ENCODE results near the gene FASTKD3.

The FASTKD3 gene

GRCh38 chr5:7857361-7857760 is 11.5 kb downstream of the FASTKD3 start:
- H4K5ac ChIP-seq (ENCODE audit: low read length): no peak overlapping the region
- no peak overlapping the region for H2BK5ac ChIP-seq (ENCODE audit: low read length)
- H3K79me2 ChIP-seq (ENCODE audit: control insufficient read depth, insufficient read depth, low read length): no peaks in the 10 kb centered on the region
- no peak overlapping the region for H3K56ac ChIP-seq (ENCODE audit: low read length)
- DNase-seq: no peak
- H3K4me2 ChIP-seq (ENCODE audit: low read length): no peak overlapping the region
- no peak overlapping the region for H2BK120ac ChIP-seq (ENCODE audit: low read depth, low read length)
- H3K18ac ChIP-seq (ENCODE audit: low read length): no peak overlapping the region
- no peak overlapping the region for H3K4me3 ChIP-seq (ENCODE audit: low read length)
- H3K4ac ChIP-seq (ENCODE audit: low read depth, low read length): no peak overlapping the region
- H2AK5ac ChIP-seq (ENCODE audit: low read length): no peak overlapping the region
- H3K23ac ChIP-seq (ENCODE audit: low read length): no peak overlapping the region
- H3K9ac ChIP-seq (ENCODE audit: low read length): no peak overlapping the region
- H3K36me3 ChIP-seq (ENCODE audit: control insufficient read depth, insufficient read depth, low read length): no peaks in the 10 kb centered on the region
- no peaks in the 10 kb centered on the region for H3K27me3 ChIP-seq (ENCODE audit: insufficient read depth, low read length, poor library complexity)
- WGBS (ENCODE audit: extremely low coverage, insufficient coverage, low lambda C conversion rate): no CpG with 5 or more reads among the region's 5 CpGs
- H4K8ac ChIP-seq (ENCODE audit: low read depth, low read length): no peak overlapping the region
- H3K4me1 ChIP-seq (ENCODE audit: control insufficient read depth, low read depth, low read length): no peaks in the 10 kb centered on the region
- no peak overlapping the region for H3K27ac ChIP-seq (ENCODE audit: low read depth, low read length)
- H3K79me1 ChIP-seq (ENCODE audit: low read length): no peaks in the 10 kb centered on the region
- H2BK15ac ChIP-seq (replicated peaks; ENCODE audit: low read depth): no peak overlapping the region

GRCh38 chr5:7856855-7857254 is 12.0 kb downstream of the FASTKD3 start:
- no CpG with 5 or more reads among the region's 2 CpGs for WGBS (ENCODE audit: extremely low coverage, insufficient coverage, low lambda C conversion rate)
- H3K4ac ChIP-seq (ENCODE audit: low read depth, low read length): no peak overlapping the region
- H2BK15ac ChIP-seq (replicated peaks; ENCODE audit: low read depth): no peak overlapping the region

DNA sequence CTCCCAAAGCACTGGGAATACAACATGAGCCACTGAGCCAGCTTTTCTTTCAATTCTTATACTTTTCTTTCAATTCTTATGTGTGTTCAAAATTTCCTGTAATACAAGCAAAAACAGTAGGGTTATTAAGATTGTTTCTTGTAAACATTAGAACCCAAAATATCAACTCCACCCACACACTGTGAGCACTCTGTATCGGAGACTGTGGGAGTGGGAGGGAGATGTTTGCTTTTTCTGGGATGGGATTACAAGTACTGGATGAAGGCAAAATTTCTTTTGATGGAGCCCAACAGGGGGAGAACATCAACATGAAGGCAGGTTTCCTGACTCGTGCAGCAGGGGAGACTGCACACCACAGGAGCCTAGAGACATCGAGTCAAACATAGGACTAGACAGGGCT is 13.2 kb downstream of the FASTKD3 start:
- no CpG with 5 or more reads among the region's 3 CpGs for WGBS (ENCODE audit: extremely low coverage, insufficient coverage, low lambda C conversion rate)
- no peak for DNase-seq
- no peak overlapping the region for H3K27ac ChIP-seq (ENCODE audit: low read depth, low read length)
- no peak overlapping the region for H3K18ac ChIP-seq (ENCODE audit: low read length)
- H3K4me1 ChIP-seq (ENCODE audit: control insufficient read depth, low read depth, low read length): no peaks in the 10 kb centered on the region
- H4K5ac ChIP-seq (ENCODE audit: low read length): no peak overlapping the region
- H3K56ac ChIP-seq (ENCODE audit: low read length): no peak overlapping the region
- no peaks in the 10 kb centered on the region for H3K27me3 ChIP-seq (ENCODE audit: insufficient read depth, low read length, poor library complexity)
- H4K8ac ChIP-seq (ENCODE audit: low read depth, low read length): no peak overlapping the region
- H3K9ac ChIP-seq (ENCODE audit: low read length): no peak overlapping the region
- H2BK5ac ChIP-seq (ENCODE audit: low read length): no peak overlapping the region
- H3K4me3 ChIP-seq (ENCODE audit: low read length): no peak overlapping the region
- H2AK5ac ChIP-seq (ENCODE audit: low read length): no peak overlapping the region
- H2BK120ac ChIP-seq (ENCODE audit: low read depth, low read length): no peak overlapping the region
- no peak overlapping the region for H3K4me2 ChIP-seq (ENCODE audit: low read length)
- no peaks in the 10 kb centered on the region for H3K36me3 ChIP-seq (ENCODE audit: control insufficient read depth, insufficient read depth, low read length)
- no peak overlapping the region for H3K4ac ChIP-seq (ENCODE audit: low read depth, low read length)
- H3K23ac ChIP-seq (ENCODE audit: low read length): no peak overlapping the region
- no peaks in the 10 kb centered on the region for H3K79me1 ChIP-seq (ENCODE audit: low read length)
- no peak overlapping the region for H2BK15ac ChIP-seq (replicated peaks; ENCODE audit: low read depth)
- no peaks in the 10 kb centered on the region for H3K79me2 ChIP-seq (ENCODE audit: control insufficient read depth, insufficient read depth, low read length)

More at GRCh38 chr5:7856855-7857254, 12.0 kb downstream of the FASTKD3 start:
- Histone ChIP-seq H3K18ac (ENCODE audit: low read length) (no peak overlapping the region), H3K79me1 (ENCODE audit: low read length) (no peaks in the 10 kb centered on the region), H3K27ac (ENCODE audit: low read depth, low read length) (no peak overlapping the region), H4K5ac (ENCODE audit: low read length) (no peak overlapping the region), H3K4me1 (ENCODE audit: control insufficient read depth, low read depth, low read length) (no peaks in the 10 kb centered on the region), H3K9ac (ENCODE audit: low read length) (no peak overlapping the region), H3K23ac (ENCODE audit: low read length) (no peak overlapping the region), H3K27me3 (ENCODE audit: insufficient read depth, low read length, poor library complexity) (no peaks in the 10 kb centered on the region), H2AK5ac (ENCODE audit: low read length) (no peak overlapping the region), H2BK5ac (ENCODE audit: low read length) (no peak overlapping the region), H3K36me3 (ENCODE audit: control insufficient read depth, insufficient read depth, low read length) (no peaks in the 10 kb centered on the region), H3K79me2 (ENCODE audit: control insufficient read depth, insufficient read depth, low read length) (no peaks in the 10 kb centered on the region), H3K4me3 (ENCODE audit: low read length) (no peak overlapping the region), H3K56ac (ENCODE audit: low read length) (no peak overlapping the region), H3K4me2 (ENCODE audit: low read length) (no peak overlapping the region), H4K8ac (ENCODE audit: low read depth, low read length) (no peak overlapping the region), H2BK120ac (ENCODE audit: low read depth, low read length) (no peak overlapping the region)
- peak; percentile 77 for DNase-seq

GRCh38 chr5:7852988-7853387 is 15.8 kb downstream of the FASTKD3 start:
- H2AK5ac ChIP-seq (ENCODE audit: low read length): no peak overlapping the region
- DNase-seq: peak; percentile 52
- H3K4me1 ChIP-seq (ENCODE audit: control insufficient read depth, low read depth, low read length): no peaks in the 10 kb centered on the region
- H3K18ac ChIP-seq (ENCODE audit: low read length): no peak overlapping the region
- no peaks in the 10 kb centered on the region for H3K79me2 ChIP-seq (ENCODE audit: control insufficient read depth, insufficient read depth, low read length)
- no peak overlapping the region for H3K27ac ChIP-seq (ENCODE audit: low read depth, low read length)
- H3K23ac ChIP-seq (ENCODE audit: low read length): no peak overlapping the region
- WGBS (ENCODE audit: extremely low coverage, insufficient coverage, low lambda C conversion rate): no CpG with 5 or more reads among the region's 2 CpGs
- H4K5ac ChIP-seq (ENCODE audit: low read length): no peak overlapping the region
- no peak overlapping the region for H3K9ac ChIP-seq (ENCODE audit: low read length)
- H2BK120ac ChIP-seq (ENCODE audit: low read depth, low read length): no peak overlapping the region
- H3K56ac ChIP-seq (ENCODE audit: low read length): no peak overlapping the region
- no peak overlapping the region for H4K8ac ChIP-seq (ENCODE audit: low read depth, low read length)
- no peaks in the 10 kb centered on the region for H3K79me1 ChIP-seq (ENCODE audit: low read length)
- H2BK5ac ChIP-seq (ENCODE audit: low read length): no peak overlapping the region
- no peak overlapping the region for H3K4me2 ChIP-seq (ENCODE audit: low read length)
- H3K27me3 ChIP-seq (ENCODE audit: insufficient read depth, low read length, poor library complexity): no peaks in the 10 kb centered on the region
- no peaks in the 10 kb centered on the region for H3K36me3 ChIP-seq (ENCODE audit: control insufficient read depth, insufficient read depth, low read length)
- H2BK15ac ChIP-seq (replicated peaks; ENCODE audit: low read depth): no peak overlapping the region
- H3K4ac ChIP-seq (ENCODE audit: low read depth, low read length): no peak overlapping the region
- H3K4me3 ChIP-seq (ENCODE audit: low read length): no peak overlapping the region

DNA sequence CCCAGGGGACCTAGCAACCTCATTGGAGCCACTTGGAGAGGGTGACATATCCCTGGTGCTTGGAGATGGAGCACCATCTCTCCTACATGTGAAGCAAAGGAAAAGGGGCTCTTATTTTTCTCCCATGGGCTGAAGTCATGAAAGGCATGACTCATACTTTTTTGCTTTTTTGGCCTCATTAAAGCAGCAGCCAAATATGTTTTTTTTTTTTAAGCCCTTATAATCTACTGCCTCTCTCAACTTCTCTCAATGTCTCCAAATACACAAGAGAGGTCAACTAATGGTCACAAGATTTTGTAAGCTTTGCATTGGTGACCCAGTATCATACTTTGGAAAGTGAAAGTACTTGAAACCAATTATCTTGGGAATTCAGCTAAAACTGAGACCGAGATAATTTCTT is 16.3 kb downstream of the FASTKD3 start:
- DNase-seq: no peak
- Histone ChIP-seq H3K79me1 (ENCODE audit: low read length) (no peaks in the 10 kb centered on the region), H2BK120ac (ENCODE audit: low read depth, low read length) (no peak overlapping the region), H3K9ac (ENCODE audit: low read length) (no peak overlapping the region), H4K5ac (ENCODE audit: low read length) (no peak overlapping the region), H3K36me3 (ENCODE audit: control insufficient read depth, insufficient read depth, low read length) (no peaks in the 10 kb centered on the region), H3K4me1 (ENCODE audit: control insufficient read depth, low read depth, low read length) (no peaks in the 10 kb centered on the region), H2BK15ac (replicated peaks; ENCODE audit: low read depth) (no peak overlapping the region), H3K23ac (ENCODE audit: low read length) (no peak overlapping the region), H3K18ac (ENCODE audit: low read length) (no peak overlapping the region), H2AK5ac (ENCODE audit: low read length) (no peak overlapping the region), H3K4me3 (ENCODE audit: low read length) (no peak overlapping the region), H3K4me2 (ENCODE audit: low read length) (no peak overlapping the region), H4K8ac (ENCODE audit: low read depth, low read length) (no peak overlapping the region), H3K27ac (ENCODE audit: low read depth, low read length) (no peak overlapping the region), H3K4ac (ENCODE audit: low read depth, low read length) (no peak overlapping the region), H2BK5ac (ENCODE audit: low read length) (no peak overlapping the region), H3K27me3 (ENCODE audit: insufficient read depth, low read length, poor library complexity) (no peaks in the 10 kb centered on the region), H3K79me2 (ENCODE audit: control insufficient read depth, insufficient read depth, low read length) (no peaks in the 10 kb centered on the region), H3K56ac (ENCODE audit: low read length) (no peak overlapping the region)
- no CpG with 5 or more reads among the region's 1 CpG for WGBS (ENCODE audit: extremely low coverage, insufficient coverage, low lambda C conversion rate)

GRCh38 chr5:7851617-7852289 is 17.1 kb downstream of the FASTKD3 start:
- no CpG with 5 or more reads among the region's 8 CpGs for WGBS (ENCODE audit: extremely low coverage, insufficient coverage, low lambda C conversion rate)
- Histone ChIP-seq H2BK5ac (ENCODE audit: low read length) (no peak overlapping the region), H3K79me1 (ENCODE audit: low read length) (no peaks in the 10 kb centered on the region)

More at GRCh38 chr5:7851617-7852289, 17.1 kb downstream of the FASTKD3 start:
- H3K4ac ChIP-seq (ENCODE audit: low read depth, low read length): no peak overlapping the region
- H2BK15ac ChIP-seq (replicated peaks; ENCODE audit: low read depth): no peak overlapping the region
- H3K56ac ChIP-seq (ENCODE audit: low read length): no peak overlapping the region
- H3K4me2 ChIP-seq (ENCODE audit: low read length): no peak overlapping the region
- no peaks in the 10 kb centered on the region for H3K79me2 ChIP-seq (ENCODE audit: control insufficient read depth, insufficient read depth, low read length)
- no peak overlapping the region for H4K5ac ChIP-seq (ENCODE audit: low read length)
- no peaks in the 10 kb centered on the region for H3K36me3 ChIP-seq (ENCODE audit: control insufficient read depth, insufficient read depth, low read length)
- H2BK120ac ChIP-seq (ENCODE audit: low read depth, low read length): no peak overlapping the region
- no peak for DNase-seq
- no peaks in the 10 kb centered on the region for H3K4me1 ChIP-seq (ENCODE audit: control insufficient read depth, low read depth, low read length)
- no peak overlapping the region for H4K8ac ChIP-seq (ENCODE audit: low read depth, low read length)
- H3K27me3 ChIP-seq (ENCODE audit: insufficient read depth, low read length, poor library complexity): no peaks in the 10 kb centered on the region
- no peak overlapping the region for H3K23ac ChIP-seq (ENCODE audit: low read length)
- no peak overlapping the region for H3K4me3 ChIP-seq (ENCODE audit: low read length)
- no peak overlapping the region for H3K9ac ChIP-seq (ENCODE audit: low read length)
- H3K18ac ChIP-seq (ENCODE audit: low read length): no peak overlapping the region
- H3K27ac ChIP-seq (ENCODE audit: low read depth, low read length): no peak overlapping the region
- H2AK5ac ChIP-seq (ENCODE audit: low read length): no peak overlapping the region

All from mesendoderm (in vitro differentiated cells).